GM12878 (cell line): ENCODE measurements around the gene LYVE1. TPM values are rescaled to one million over a fixed set of nuclear protein-coding genes. Genes with fewer than 3 reads are reported as not detected.

ENCODE experiments used
- ATAC-seq: fragments of 200-7000 bp; cut with Tn5 transposase; 3 replicates; pipeline ENCODE4 v1.9.1; 2020; ENCODE audit warnings: mild to moderate bottlenecking, moderate library complexity
- BruUV-seq: library from RNA; stranded (reverse); fragments of 400-500 nt; replicated peaks from 2 replicates; lab custom pipeline; 2021; lab: Mats Ljungman, UMichigan
- CTCF ChIA-PET: fragments of 300-600 bp; sonication (Branson Sonifier 250); formaldehyde crosslinking; extraction: SDS; loops from one replicate; lab custom pipeline; 2021; ENCODE audit warnings: inconsistent platforms; lab: Yijun Ruan, JAX
- POLR2A ChIA-PET: fragments of 350-600 bp; formaldehyde crosslinking; extraction: SDS; loops from one replicate; lab custom pipeline; 2021; ENCODE audit warnings: inconsistent platforms; lab: Charles Lee
- RAD21 ChIA-PET: fragments of 300-600 bp; sonication (Branson Sonifier 250); formaldehyde crosslinking; loops from one replicate; lab custom pipeline; 2023; ENCODE audit warnings: antibody characterized with exemption; ENCODE audit not compliant: unreplicated experiment; lab: Charles Lee
- SMC1A ChIA-PET: fragments of 300-600 bp; sonication (Branson Sonifier 250); formaldehyde crosslinking; loops from one replicate; lab custom pipeline; 2023; ENCODE audit not compliant: unreplicated experiment, uncharacterized antibody; lab: Charles Lee
- DNase-seq: peaks from one replicate; pipeline ENCODE4 v3.0.0-alpha.2; 2011; ENCODE audit warnings: low read depth, low spot score
- FAIRE-seq: peaks from 3 replicates; lab custom pipeline; 2011; peaks lifted over from hg19 to GRCh38; lab: Jason Lieb, UNC
- H2AFZ ChIP-seq: 2 replicates; pipeline ENCODE4 v1.6.0; 2011; ENCODE audit warnings: low read depth, low read length, control low read depth; ENCODE audit not compliant: control insufficient read depth
- H3K27ac ChIP-seq: 2 replicates; pipeline ENCODE4 v1.5.1; 2011; ENCODE audit warnings: control low read depth; ENCODE audit not compliant: control insufficient read depth, insufficient read depth
- H3K27me3 ChIP-seq, 2 experiments: replicated peaks in 1 of 2; 2 replicates each; pipeline versions ENCODE4 v1.6.0 to v1.6.1; 2011; ENCODE audit warnings: low read length in 1 of 2; ENCODE audit not compliant: control insufficient read depth in 2 of 2, insufficient read depth in 2 of 2
- H3K36me3 ChIP-seq, 2 experiments: 2 replicates each; pipeline ENCODE4 v1.5.1; 2011; ENCODE audit warnings: low read length in 1 of 2; ENCODE audit not compliant: control insufficient read depth in 2 of 2, insufficient read depth in 2 of 2
- H3K4me1 ChIP-seq: 2 replicates; pipeline ENCODE4 v1.6.1; 2011; ENCODE audit warnings: mild to moderate bottlenecking, low read length, moderate library complexity, mixed read lengths; ENCODE audit not compliant: control insufficient read depth, insufficient read depth
- H3K4me2 ChIP-seq: 2 replicates; pipeline ENCODE4 v1.6.0; 2011; ENCODE audit warnings: control low read depth; ENCODE audit not compliant: control insufficient read depth, insufficient read depth
- H3K4me3 ChIP-seq: fragments of 200-600 bp; sonication (generic); 2 replicates; pipeline ENCODE4 v1.5.1; 2016
- H3K79me2 ChIP-seq: 2 replicates; pipeline ENCODE4 v1.6.0; 2011; ENCODE audit warnings: low read length; ENCODE audit not compliant: control insufficient read depth, insufficient read depth
- H3K9ac ChIP-seq: 2 replicates; pipeline ENCODE4 v1.8.0; 2011; ENCODE audit warnings: low read length, control low read depth, mixed read lengths; ENCODE audit not compliant: control insufficient read depth, insufficient read depth
- H3K9me3 ChIP-seq: replicated peaks from 3 replicates; pipeline ENCODE4 v1.5.1; 2011; ENCODE audit warnings: mild to moderate bottlenecking, low read length; ENCODE audit not compliant: control insufficient read depth, insufficient read depth
- H4K20me1 ChIP-seq: 2 replicates; pipeline ENCODE4 v1.6.0; 2011; ENCODE audit not compliant: control insufficient read depth, insufficient read depth
- ATF7 ChIP-seq: fragments of 450-650 bp; IDR thresholded peaks from 2 replicates; pipeline ENCODE4 v1.6.1; 2016; ENCODE audit warnings: low read depth, mild to moderate bottlenecking
- BHLHE40 ChIP-seq, 2 experiments: fragments of 450-650 bp in 1 of 2; IDR thresholded peaks; 2 replicates each; pipeline ENCODE4 v1.6.1; 2011 to 2017; ENCODE audit warnings: low read depth in 2 of 2, borderline replicate concordance in 1 of 2, improper control_type of control experiment in 1 of 2, low read length in 1 of 2, mild to moderate bottlenecking in 1 of 2
- CREB1 ChIP-seq: IDR thresholded peaks from 2 replicates; pipeline ENCODE4 v1.6.1; 2012; ENCODE audit warnings: low read depth, mild to moderate bottlenecking, inconsistent platforms
- NR2C1 ChIP-seq: fragments of 450-650 bp; IDR thresholded peaks from 2 replicates; pipeline ENCODE4 v1.6.1; 2017; ENCODE audit warnings: antibody characterized with exemption, mild to moderate bottlenecking, moderate library complexity
- NR2C2 ChIP-seq: IDR thresholded peaks from 2 replicates; pipeline ENCODE4 v1.6.1; 2011; ENCODE audit warnings: borderline replicate concordance, low read depth; ENCODE audit not compliant: control insufficient read depth, insufficient read length
- RAD51 ChIP-seq: fragments of 450-650 bp; IDR thresholded peaks from 2 replicates; pipeline ENCODE4 v1.6.1; 2016; ENCODE audit warnings: moderate library complexity, mild to moderate bottlenecking, inconsistent platforms
- WRNIP1 ChIP-seq: IDR thresholded peaks from 2 replicates; pipeline ENCODE4 v1.6.1; 2011; ENCODE audit warnings: low read depth, low read length, improper control_type of control experiment, borderline replicate concordance
- in situ Hi-C: fragments of 300-500 bp; cut with MboI; formaldehyde crosslinking; loops from 9 replicates; pipeline ENCODE4 v1.14.3; 2018; ENCODE audit warnings: mixed read lengths
- intact Hi-C: fragments of 100-400 bp; cut with micrococcal nuclease; formaldehyde crosslinking; loops from one replicate; pipeline ENCODE4 v1.14.2; 2022; ENCODE audit not compliant: unreplicated experiment
- polyA plus RNA-seq, 11 experiments: library from polyadenylated mRNA; depleted of rRNA in 4 of 11; unstranded in 6 of 11; stranded (reverse) in 5 of 11; fragments of >200 nt; fragmentation: Nextera tagmentation in 4 of 11; fragmentation: Illumina TruSeq in 1 of 11; extraction: Ambion mirVana in 4 of 11; extraction: Trizol in 1 of 11; gene quantifications; 1 replicate in 1 of 11; 2 replicates in 10 of 11; pipeline versions ENCODE4 v1.2.1 to v1.2.3, GENCODE V29; 2011 to 2016; ENCODE audit warnings: inconsistent platforms in 2 of 11, missing spikeins in 2 of 11, low read depth in 1 of 11
- total RNA-seq, 4 experiments: library from RNA; depleted of rRNA in 3 of 4; stranded (reverse); fragments of >200 nt in 3 of 4; fragmentation: Illumina TruSeq in 1 of 4; extraction: Trizol in 1 of 4; gene quantifications; 2 replicates each; pipeline versions ENCODE4 v1.2.1 to v1.2.3, GENCODE V29; 2013 to 2021
- TF ChIP-seq, protein P1 (sequence below): fragments of 150-350 bp; IDR thresholded peaks from 2 replicates; pipeline ENCODE4 v1.6.1; 2016; ENCODE audit warnings: low read depth, low read length
- TF ChIP-seq, protein P2 (sequence below): fragments of 450-650 bp; IDR thresholded peaks from 2 replicates; pipeline ENCODE4 v1.6.1; 2016; ENCODE audit warnings: mild to moderate bottlenecking, moderate library complexity, borderline replicate concordance

The LYVE1 gene
- total and polyA plus RNA-seq, 10 of the 15 experiments (the other 5 are each of a cell fraction or from before 2014, with no cell fraction given) = 0.15 TPM; not detected in 9

DNA sequence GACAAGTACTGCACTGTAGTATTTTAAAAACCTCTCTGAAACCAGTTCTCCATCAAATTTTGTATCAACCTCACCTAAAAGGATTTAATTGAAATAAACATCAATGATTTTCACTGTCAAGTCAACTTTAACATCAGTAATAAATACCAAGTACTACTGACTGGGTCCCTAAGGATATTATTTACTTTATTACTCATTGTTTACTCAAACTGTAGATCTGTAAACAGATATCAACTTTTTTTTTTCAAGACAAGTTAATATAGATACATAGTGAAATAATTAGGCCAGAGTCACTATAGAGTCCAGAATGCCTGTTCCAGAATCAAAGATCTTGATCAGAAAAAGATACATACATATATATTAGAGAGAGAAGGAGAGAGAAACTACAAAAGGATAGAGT is 29.1 kb downstream of the LYVE1 start:
- ChIA-PET SMC1A (interaction anchor here (1.2 to 4.9 kb wide), 5 partner anchors 18 to 125 kb away, joined by 3 to 25 read pairs (median 9); no protein-coding TSS in a partner anchor), CTCF (interaction anchor here (1.7 to 3.5 kb wide), 5 partner anchors 19 to 123 kb away, joined by 9 to 36 read pairs (median 15); partner anchors contain the start of gene AMPD3), RAD21 (interaction anchor here (1.7 to 2.6 kb wide), 3 partner anchors 11 to 125 kb away, joined by 7 to 21 read pairs (median 8); no protein-coding TSS in a partner anchor), POLR2A (no interaction called here)
- no peak overlapping the region for H3K27ac ChIP-seq
- H3K4me3 ChIP-seq = no peak overlapping the region
- no peak for FAIRE-seq
- no TSS peak for BruUV-seq
- peaks cover 5% of the 10 kb centered on the region for H3K4me1 ChIP-seq
- no peaks in the 10 kb centered on the region; the same call in 2 of the 3 replicates for H3K9me3 ChIP-seq
- peaks cover 0 to 5% of the 10 kb centered on the region in 2 experiments; a peak in 1 of 4 replicates for H3K27me3 ChIP-seq
- no peaks in the 10 kb centered on the region for H3K79me2 ChIP-seq
- TF ChIP-seq ATF7 (no peak), BHLHE40 (IDR thresholded peaks at IDR 0.05; ENCODE audit: borderline replicate concordance in 1 of 2, low read depth in 2 of 2, low read length in 1 of 2) (no peak), WRNIP1 (no peak), CREB1 (no peak), RAD51 (no peak), NR2C2 (no peak), NR2C1 (no peak)
- TF ChIP-seq, protein P1, sequence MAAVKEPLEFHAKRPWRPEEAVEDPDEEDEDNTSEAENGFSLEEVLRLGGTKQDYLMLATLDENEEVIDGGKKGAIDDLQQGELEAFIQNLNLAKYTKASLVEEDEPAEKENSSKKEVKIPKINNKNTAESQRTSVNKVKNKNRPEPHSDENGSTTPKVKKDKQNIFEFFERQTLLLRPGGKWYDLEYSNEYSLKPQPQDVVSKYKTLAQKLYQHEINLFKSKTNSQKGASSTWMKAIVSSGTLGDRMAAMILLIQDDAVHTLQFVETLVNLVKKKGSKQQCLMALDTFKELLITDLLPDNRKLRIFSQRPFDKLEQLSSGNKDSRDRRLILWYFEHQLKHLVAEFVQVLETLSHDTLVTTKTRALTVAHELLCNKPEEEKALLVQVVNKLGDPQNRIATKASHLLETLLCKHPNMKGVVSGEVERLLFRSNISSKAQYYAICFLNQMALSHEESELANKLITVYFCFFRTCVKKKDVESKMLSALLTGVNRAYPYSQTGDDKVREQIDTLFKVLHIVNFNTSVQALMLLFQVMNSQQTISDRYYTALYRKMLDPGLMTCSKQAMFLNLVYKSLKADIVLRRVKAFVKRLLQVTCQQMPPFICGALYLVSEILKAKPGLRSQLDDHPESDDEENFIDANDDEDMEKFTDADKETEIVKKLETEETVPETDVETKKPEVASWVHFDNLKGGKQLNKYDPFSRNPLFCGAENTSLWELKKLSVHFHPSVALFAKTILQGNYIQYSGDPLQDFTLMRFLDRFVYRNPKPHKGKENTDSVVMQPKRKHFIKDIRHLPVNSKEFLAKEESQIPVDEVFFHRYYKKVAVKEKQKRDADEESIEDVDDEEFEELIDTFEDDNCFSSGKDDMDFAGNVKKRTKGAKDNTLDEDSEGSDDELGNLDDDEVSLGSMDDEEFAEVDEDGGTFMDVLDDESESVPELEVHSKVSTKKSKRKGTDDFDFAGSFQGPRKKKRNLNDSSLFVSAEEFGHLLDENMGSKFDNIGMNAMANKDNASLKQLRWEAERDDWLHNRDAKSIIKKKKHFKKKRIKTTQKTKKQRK = no peak
- TF ChIP-seq, protein P2, sequence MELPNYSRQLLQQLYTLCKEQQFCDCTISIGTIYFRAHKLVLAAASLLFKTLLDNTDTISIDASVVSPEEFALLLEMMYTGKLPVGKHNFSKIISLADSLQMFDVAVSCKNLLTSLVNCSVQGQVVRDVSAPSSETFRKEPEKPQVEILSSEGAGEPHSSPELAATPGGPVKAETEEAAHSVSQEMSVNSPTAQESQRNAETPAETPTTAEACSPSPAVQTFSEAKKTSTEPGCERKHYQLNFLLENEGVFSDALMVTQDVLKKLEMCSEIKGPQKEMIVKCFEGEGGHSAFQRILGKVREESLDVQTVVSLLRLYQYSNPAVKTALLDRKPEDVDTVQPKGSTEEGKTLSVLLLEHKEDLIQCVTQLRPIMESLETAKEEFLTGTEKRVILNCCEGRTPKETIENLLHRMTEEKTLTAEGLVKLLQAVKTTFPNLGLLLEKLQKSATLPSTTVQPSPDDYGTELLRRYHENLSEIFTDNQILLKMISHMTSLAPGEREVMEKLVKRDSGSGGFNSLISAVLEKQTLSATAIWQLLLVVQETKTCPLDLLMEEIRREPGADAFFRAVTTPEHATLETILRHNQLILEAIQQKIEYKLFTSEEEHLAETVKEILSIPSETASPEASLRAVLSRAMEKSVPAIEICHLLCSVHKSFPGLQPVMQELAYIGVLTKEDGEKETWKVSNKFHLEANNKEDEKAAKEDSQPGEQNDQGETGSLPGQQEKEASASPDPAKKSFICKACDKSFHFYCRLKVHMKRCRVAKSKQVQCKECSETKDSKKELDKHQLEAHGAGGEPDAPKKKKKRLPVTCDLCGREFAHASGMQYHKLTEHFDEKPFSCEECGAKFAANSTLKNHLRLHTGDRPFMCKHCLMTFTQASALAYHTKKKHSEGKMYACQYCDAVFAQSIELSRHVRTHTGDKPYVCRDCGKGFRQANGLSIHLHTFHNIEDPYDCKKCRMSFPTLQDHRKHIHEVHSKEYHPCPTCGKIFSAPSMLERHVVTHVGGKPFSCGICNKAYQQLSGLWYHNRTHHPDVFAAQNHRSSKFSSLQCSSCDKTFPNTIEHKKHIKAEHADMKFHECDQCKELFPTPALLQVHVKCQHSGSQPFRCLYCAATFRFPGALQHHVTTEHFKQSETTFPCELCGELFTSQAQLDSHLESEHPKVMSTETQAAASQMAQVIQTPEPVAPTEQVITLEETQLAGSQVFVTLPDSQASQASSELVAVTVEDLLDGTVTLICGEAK = no peak
- intact Hi-C loops = no loop called here
- no peaks in the 10 kb centered on the region for H3K36me3 ChIP-seq
- no peak for ATAC-seq
- in situ Hi-C loops = no loop called here
- no peak overlapping the region for H3K4me2 ChIP-seq
- H3K9ac ChIP-seq = no peak overlapping the region
- H2AFZ ChIP-seq = no peak overlapping the region
- no peak for DNase-seq
- H4K20me1 ChIP-seq = no peaks in the 10 kb centered on the region
